ENCODE data around the gene OXSR1.
"Not testable (repeated sequence)": the region's sequence is repeated elsewhere in the genome, so short reads cannot be mapped to it uniquely, and the experiment has no call there.

OXSR1 gene

DNA sequence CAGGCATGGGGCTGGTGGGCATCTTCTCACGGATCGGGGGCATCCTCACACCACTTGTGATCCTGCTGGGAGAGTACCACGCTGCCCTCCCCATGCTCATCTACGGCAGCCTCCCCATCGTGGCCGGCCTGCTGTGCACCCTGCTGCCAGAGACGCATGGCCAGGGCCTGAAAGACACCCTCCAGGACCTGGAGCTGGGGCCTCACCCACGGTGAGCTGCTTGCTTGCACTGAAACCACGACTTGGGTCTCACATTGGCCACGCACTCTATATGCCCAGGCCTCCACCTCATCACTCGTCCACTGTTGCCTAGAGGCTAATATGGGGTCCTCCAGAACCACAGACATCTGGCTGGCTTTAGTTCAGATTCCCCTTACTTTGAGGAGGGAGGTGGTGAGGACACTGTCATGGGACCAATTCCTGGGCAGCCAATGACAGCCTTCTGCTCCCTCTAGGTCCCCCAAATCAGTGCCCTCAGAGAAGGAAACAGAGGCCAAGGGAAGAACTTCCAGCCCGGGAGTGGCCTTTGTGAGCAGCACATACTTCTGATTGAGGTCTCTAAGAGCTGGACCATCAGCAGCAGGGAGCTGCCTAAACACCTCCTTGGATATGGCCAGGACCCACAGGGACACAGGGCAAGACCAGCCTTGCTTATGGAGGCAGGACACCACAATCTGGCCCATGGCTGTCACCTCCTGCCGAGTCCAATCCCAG lies 111.7 kb downstream of the OXSR1 start:
- DNase-seq (ENCODE audit: low read depth): no peak
- TF ChIP-seq, protein P1, sequence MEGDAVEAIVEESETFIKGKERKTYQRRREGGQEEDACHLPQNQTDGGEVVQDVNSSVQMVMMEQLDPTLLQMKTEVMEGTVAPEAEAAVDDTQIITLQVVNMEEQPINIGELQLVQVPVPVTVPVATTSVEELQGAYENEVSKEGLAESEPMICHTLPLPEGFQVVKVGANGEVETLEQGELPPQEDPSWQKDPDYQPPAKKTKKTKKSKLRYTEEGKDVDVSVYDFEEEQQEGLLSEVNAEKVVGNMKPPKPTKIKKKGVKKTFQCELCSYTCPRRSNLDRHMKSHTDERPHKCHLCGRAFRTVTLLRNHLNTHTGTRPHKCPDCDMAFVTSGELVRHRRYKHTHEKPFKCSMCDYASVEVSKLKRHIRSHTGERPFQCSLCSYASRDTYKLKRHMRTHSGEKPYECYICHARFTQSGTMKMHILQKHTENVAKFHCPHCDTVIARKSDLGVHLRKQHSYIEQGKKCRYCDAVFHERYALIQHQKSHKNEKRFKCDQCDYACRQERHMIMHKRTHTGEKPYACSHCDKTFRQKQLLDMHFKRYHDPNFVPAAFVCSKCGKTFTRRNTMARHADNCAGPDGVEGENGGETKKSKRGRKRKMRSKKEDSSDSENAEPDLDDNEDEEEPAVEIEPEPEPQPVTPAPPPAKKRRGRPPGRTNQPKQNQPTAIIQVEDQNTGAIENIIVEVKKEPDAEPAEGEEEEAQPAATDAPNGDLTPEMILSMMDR (IDR thresholded peaks at IDR 0.05; ENCODE audit: low read depth, low read length): no peak
- TF ChIP-seq, protein P2, sequence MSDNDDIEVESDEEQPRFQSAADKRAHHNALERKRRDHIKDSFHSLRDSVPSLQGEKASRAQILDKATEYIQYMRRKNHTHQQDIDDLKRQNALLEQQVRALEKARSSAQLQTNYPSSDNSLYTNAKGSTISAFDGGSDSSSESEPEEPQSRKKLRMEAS (IDR thresholded peaks at IDR 0.05; ENCODE audit: low read depth, low read length): no peak
- TF ChIP-seq MYC (IDR thresholded peaks at IDR 0.05; ENCODE audit: low read depth, low read length) (no peak), POLR2A (IDR thresholded peaks at IDR 0.05; ENCODE audit: extremely low read depth, insufficient read length) (no peak)
- no peak overlapping the region for H3K4me3 ChIP-seq (ENCODE audit: low read depth, low read length)

DNA sequence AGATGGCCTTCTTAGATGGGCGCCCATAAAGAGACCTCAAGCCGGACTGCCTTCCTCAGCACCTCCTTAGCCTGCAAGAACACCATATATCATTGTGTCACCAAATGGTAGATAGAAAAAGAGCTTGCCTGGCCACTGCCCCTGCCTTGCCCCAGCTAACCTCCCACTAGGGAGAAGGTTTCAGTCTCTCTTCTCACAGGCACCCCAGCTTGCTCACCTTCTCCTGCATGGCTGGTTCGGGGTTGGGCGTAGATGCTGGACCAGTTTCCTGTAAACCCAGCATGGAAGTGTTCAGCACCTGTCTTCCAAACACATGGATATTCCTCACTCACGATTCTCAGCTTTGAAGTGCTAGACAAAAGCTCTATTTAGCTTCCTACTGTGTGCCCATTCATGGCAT lies 113.5 kb downstream of the OXSR1 start:
- H3K4me3 ChIP-seq (ENCODE audit: low read depth, low read length): no peak overlapping the region
- TF ChIP-seq, protein P2 (IDR thresholded peaks at IDR 0.05; ENCODE audit: low read depth, low read length): no peak
- TF ChIP-seq, protein P1 (IDR thresholded peaks at IDR 0.05; ENCODE audit: low read depth, low read length): no peak
- TF ChIP-seq POLR2A (IDR thresholded peaks at IDR 0.05; ENCODE audit: extremely low read depth, insufficient read length) (no peak), MYC (IDR thresholded peaks at IDR 0.05; ENCODE audit: low read depth, low read length) (no peak)
- DNase-seq (ENCODE audit: low read depth): no peak

DNA sequence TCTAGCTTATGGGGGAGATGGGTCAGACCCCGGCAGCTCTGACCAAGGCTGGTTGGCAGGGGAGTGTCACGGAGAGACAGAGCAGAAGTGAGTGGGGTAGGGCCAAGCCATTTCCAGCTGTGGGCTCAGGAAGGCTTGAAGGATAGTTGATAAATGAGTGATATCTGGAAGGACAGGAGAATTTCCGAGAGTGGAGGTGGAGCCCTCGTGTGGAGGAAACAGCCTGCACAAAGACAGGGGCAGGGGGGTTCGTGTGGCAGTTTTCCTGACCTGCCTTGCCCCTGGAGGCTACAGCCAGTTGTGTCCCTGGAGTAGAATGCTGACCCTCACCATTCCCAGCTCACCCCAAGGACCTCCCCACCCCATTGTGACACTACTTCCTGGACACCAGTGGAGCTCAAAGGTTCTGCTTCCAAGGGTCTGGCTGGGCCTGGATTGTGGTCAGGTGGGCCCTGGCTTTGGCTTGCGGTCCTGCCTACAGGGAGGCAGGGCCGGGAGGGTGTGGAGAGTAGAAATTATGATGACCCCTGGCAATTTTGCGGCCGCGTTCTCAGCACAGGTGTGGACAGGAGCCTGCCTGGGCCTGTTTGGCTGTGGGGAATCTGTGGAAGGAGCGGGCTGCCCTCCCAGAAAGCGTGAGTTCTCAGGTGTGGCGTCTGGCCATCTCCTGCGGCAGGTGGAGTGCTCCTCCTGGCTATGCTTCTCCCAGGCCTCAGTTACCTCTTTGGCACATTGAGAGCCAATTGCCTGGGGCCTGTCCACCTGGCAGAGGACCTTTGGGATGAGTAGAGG lies 116.8 kb downstream of the OXSR1 start, which contains the start of gene SLC22A14:
SLC22A14 (plus strand) TSS at position 400 of the 792 bp plus-strand sequence. CDS start 23,733 bp downstream, outside the sequence.
- no peak within 1 kb of the TSS for H3K4me3 ChIP-seq (ENCODE audit: low read depth, low read length)
- no peak for DNase-seq (ENCODE audit: low read depth)
- TF ChIP-seq POLR2A (IDR thresholded peaks at IDR 0.05; ENCODE audit: extremely low read depth, insufficient read length) (no peak), MYC (IDR thresholded peaks at IDR 0.05; ENCODE audit: low read depth, low read length) (no peak)
- TF ChIP-seq, protein P2 (IDR thresholded peaks at IDR 0.05; ENCODE audit: low read depth, low read length): no peak
- TF ChIP-seq, protein P1 (IDR thresholded peaks at IDR 0.05; ENCODE audit: low read depth, low read length): no peak

DNA sequence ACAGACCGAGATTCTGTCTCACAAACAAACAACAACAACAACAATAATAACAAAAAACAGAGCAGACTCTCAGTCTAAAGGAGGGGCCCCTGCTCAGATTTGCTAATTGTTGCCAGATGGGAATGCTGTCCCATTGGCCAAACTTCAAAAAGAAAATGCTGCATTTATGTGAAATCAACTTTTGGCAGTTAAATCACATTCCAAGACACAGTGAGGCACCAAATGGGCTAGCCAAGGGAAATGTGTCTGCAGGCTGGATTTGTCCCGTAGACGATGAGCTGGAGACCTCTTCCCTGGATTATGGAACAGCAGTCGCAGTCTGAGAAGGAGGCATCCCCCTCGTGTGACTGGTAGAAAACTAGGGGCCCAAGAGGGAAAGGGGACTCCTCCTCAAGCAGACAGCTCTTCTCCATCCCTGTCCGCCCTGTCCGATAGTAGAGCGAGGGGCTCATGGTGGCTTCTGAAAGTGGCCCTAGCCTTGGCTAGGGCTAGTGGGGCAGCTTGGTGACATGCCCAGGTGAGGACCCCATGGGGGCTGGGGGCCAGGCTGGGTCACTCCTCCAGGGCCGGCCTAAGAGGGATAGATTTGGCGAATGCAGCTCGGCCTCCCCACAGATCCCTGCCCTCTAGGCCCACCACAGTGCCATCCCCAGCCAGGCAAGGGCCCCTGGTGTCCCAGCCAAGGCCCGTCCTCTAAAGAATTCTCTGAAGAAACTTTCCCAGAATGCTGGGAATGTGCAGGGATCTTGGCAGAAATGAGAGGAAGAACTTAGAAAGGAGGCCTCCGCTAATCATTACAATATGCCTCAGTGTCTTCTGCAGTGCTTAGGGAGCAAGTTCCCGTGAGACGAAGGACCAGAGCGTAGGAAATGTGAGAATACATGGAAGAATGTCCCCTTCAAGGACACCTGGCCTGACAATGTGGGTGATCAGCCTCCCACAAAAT lies 118.7 kb downstream of the OXSR1 start:
- TF ChIP-seq, protein P1 (IDR thresholded peaks at IDR 0.05; ENCODE audit: low read depth, low read length): no peak
- TF ChIP-seq MYC (IDR thresholded peaks at IDR 0.05; ENCODE audit: low read depth, low read length) (no peak), POLR2A (IDR thresholded peaks at IDR 0.05; ENCODE audit: extremely low read depth, insufficient read length) (no peak)
- TF ChIP-seq, protein P2 (IDR thresholded peaks at IDR 0.05; ENCODE audit: low read depth, low read length): no peak
- no peak for DNase-seq (ENCODE audit: low read depth)
- no peak overlapping the region for H3K4me3 ChIP-seq (ENCODE audit: low read depth, low read length)

DNA sequence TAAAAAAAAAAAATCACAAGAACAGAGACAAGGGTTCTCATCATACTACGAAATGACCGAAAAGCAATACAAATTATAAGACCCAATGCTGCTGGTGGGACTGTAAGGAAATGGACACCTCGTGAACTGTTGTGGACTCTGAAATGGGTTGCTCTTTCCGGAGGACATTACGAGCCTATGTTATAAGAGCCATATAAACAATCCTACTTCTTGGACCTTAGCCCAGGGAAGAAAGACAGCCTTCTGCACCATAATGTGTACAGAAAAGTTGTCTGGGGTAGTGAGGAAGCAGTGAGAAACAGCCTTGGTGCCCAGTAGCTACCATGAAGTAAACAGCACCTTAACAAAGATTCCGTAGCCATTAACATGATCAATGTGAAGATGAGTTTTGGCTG lies 119.4 kb downstream of the OXSR1 start:
- no peak for DNase-seq (ENCODE audit: low read depth)
- TF ChIP-seq, protein P1 (IDR thresholded peaks at IDR 0.05; ENCODE audit: low read depth, low read length): no peak
- TF ChIP-seq MYC (IDR thresholded peaks at IDR 0.05; ENCODE audit: low read depth, low read length): no peak
- TF ChIP-seq, protein P2 (IDR thresholded peaks at IDR 0.05; ENCODE audit: low read depth, low read length): no peak
- no peak for TF ChIP-seq POLR2A (IDR thresholded peaks at IDR 0.05; ENCODE audit: extremely low read depth, insufficient read length)
- H3K4me3 ChIP-seq (ENCODE audit: low read depth, low read length): no peak overlapping the region

DNA sequence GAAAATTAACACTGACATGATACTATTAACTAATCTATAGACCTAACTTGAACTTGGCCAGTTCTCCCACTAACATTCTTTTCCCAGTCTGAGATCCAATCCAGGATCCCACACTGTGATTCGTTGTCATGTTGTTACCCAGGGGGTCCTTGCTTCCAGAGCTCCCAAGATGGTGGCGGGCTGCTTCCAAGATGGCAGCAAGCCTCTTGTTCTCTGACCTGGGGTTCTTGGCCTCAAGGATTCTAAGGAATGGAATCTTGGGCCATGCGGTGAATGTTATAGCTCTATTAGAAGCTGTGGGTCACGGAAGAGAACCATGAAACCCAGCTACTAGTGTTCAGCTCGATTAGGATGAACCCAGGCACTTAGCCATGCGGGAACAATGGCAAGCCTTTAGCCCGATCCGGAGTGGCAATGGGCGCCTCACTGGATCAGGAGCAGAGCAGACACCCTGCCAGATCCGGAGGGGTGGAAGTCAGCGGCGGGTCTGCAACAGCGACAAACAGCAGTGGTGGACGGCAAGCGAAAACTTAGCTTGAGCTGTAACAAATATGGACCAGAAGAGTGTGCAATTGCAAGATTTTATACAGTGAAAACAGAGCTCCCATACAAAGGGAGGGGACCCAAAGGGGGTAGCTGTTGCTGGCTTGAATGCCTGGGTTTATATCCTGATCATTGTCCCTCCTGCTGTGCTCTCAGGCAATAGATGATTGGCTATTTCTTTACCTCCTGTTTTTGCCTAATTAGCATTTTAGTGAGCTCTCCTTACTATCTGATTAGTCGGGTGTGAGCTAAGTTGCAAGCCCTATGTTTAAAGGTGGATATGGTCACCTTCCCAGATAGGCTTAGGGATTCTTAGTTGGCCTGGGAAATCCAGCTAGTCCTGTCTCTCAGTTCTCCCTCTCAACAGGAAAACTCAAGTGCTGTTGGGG lies 124.2 kb downstream of the OXSR1 start:
- not testable (repeated sequence) for DNase-seq (ENCODE audit: low read depth); H3K4me3 ChIP-seq (ENCODE audit: low read depth, low read length)

DNA sequence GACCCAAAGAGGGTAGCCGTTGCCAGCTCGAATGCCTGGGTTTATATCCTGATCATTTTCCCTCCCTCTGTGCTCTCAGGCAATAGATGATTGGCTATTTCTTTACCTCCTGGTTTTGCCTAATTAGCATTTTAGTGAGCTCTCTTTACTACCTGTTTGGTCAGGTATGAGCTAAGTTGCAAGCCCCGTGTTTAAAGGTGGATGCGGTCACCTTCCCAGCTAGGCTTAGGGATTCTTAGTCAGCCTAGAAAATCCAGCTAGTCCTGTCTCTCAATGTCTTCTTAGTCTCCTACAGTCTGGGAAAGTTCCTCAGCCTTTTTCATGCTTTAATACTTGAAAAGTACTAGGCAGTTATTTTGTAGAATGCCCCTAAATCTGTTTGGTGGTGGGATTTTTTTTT lies 131.7 kb downstream of the OXSR1 start:
- H3K4me3 ChIP-seq (ENCODE audit: low read depth, low read length); DNase-seq (ENCODE audit: low read depth): not testable (repeated sequence)
